Activated CD4-positive, alpha-beta T cell treated with anti-CD3 and anti-CD28 coated beads, Interleukin-2, amount 10 ng/mL, durations not matched to agents 24 days and 14 days (primary cell): ENCODE data around the gene OAS3. TPM values are rescaled to one million over a fixed set of nuclear protein-coding genes. Genes with fewer than 3 reads are reported as not detected.
"Not testable (repeated sequence)": the region's sequence is repeated elsewhere in the genome, so short reads cannot be mapped to it uniquely, and the experiment has no call there.

Experiments
- DNase-seq: peaks from one replicate; pipeline ENCODE4 v3.0.0; 2022
- H3K27ac Mint-ChIP-seq: one replicate; pipeline ENCODE4 v1.8.0; 2022; ENCODE audit warnings: mild to moderate bottlenecking, mixed read lengths
- H3K27me3 Mint-ChIP-seq: one replicate; pipeline ENCODE4 v1.8.0; 2022; ENCODE audit warnings: mixed read lengths
- H3K36me3 Mint-ChIP-seq: one replicate; pipeline ENCODE4 v1.8.0; 2022; ENCODE audit warnings: low read depth, mild to moderate bottlenecking, mixed read lengths
- H3K4me1 Mint-ChIP-seq: one replicate; pipeline ENCODE4 v1.8.0; 2021; ENCODE audit warnings: mixed read lengths
- H3K4me3 Mint-ChIP-seq: one replicate; pipeline ENCODE4 v1.8.0; 2022; ENCODE audit warnings: mild to moderate bottlenecking, moderate library complexity, mixed read lengths
- H3K9me3 Mint-ChIP-seq: one replicate; pipeline ENCODE4 v1.8.0; 2021; ENCODE audit warnings: mixed read lengths
- intact Hi-C: fragments of 100-400 bp; cut with micrococcal nuclease; formaldehyde crosslinking; loops from one replicate; pipeline ENCODE4 v1.15.1; 2023
- total RNA-seq: library from RNA; stranded (reverse); gene quantifications from 2 replicates; pipeline ENCODE4 v1.2.3, GENCODE V29; 2022

Gene OAS3
- total RNA-seq, 1 donor from 2014 or later, result 48.9 TPM

GRCh38 chr12:112907415-112908157 lies 30.7 kb upstream of the OAS3 start:
- peak; percentile 69 for DNase-seq
- peaks cover 77% of the 10 kb centered on the region for H3K4me1 Mint-ChIP-seq
- intact Hi-C loops, result loop anchor here (1.0 to 10.0 kb wide), 3 partner anchors 31 to 247 kb away; partner anchors contain the start of genes OAS2 and OAS3
- H3K27ac Mint-ChIP-seq, result peak overlapping the region; percentile 97
- peak overlapping the region; percentile 100 for H3K4me3 Mint-ChIP-seq
- H3K36me3 Mint-ChIP-seq, result peaks cover 41% of the 10 kb centered on the region
- H3K9me3 Mint-ChIP-seq, result peaks cover 4% of the 10 kb centered on the region
- H3K27me3 Mint-ChIP-seq, result no peaks in the 10 kb centered on the region

- peaks cover 51% of the 10 kb centered on the region for H3K36me3 Mint-ChIP-seq
- peak overlapping the region; percentile 100 for H3K4me3 Mint-ChIP-seq
- peaks cover 72% of the 10 kb centered on the region for H3K4me1 Mint-ChIP-seq
- H3K27me3 Mint-ChIP-seq, result no peaks in the 10 kb centered on the region
- intact Hi-C loops, result loop anchor here (1.0 to 10.0 kb wide), 2 partner anchors 30 to 246 kb away; partner anchors contain the start of gene OAS3
- peaks cover 13% of the 10 kb centered on the region for H3K9me3 Mint-ChIP-seq
- peak; percentile 68 for DNase-seq
- H3K27ac Mint-ChIP-seq, result peak overlapping the region; percentile 97
These were observed 29.7 kb upstream of the OAS3 start for GRCh38 chr12:112908548-112908947.

- Mint-ChIP-seq H3K27me3 (no peaks in the 10 kb centered on the region), H3K4me1 (peaks cover 68% of the 10 kb centered on the region), H3K9me3 (peaks cover 18% of the 10 kb centered on the region), H3K36me3 (peaks cover 60% of the 10 kb centered on the region), H3K4me3 (peak overlapping the region; percentile 100), H3K27ac (peak overlapping the region; percentile 97)
- intact Hi-C loops, result loop anchor here (10.0 kb wide), 1 partner anchor 245 kb away; no protein-coding TSS in a partner anchor
- no peak for DNase-seq
These were observed 28.6 kb upstream of the OAS3 start for GRCh38 chr12:112909693-112910092.

GRCh38 chr12:112913038-112913688 lies 25.1 kb upstream of the OAS3 start:
- Mint-ChIP-seq H3K36me3 (peaks cover 91% of the 10 kb centered on the region), H3K9me3 (peaks cover 23% of the 10 kb centered on the region), H3K27me3 (no peaks in the 10 kb centered on the region), H3K4me3 (no peak overlapping the region), H3K4me1 (peaks cover 53% of the 10 kb centered on the region), H3K27ac (no peak overlapping the region)
- DNase-seq, result no peak
- intact Hi-C loops, result no loop called here

- H3K4me3 Mint-ChIP-seq, H3K27me3 Mint-ChIP-seq, intact Hi-C loops, DNase-seq, H3K27ac Mint-ChIP-seq: not testable (repeated sequence)
- Mint-ChIP-seq H3K36me3 (peaks cover 92% of the 10 kb centered on the region), H3K4me1 (peaks cover 46% of the 10 kb centered on the region), H3K9me3 (peaks cover 23% of the 10 kb centered on the region)
These were observed 24.4 kb upstream of the OAS3 start for GRCh38 chr12:112913888-112914287.

- Mint-ChIP-seq H3K36me3 (peaks cover 92% of the 10 kb centered on the region), H3K4me1 (peaks cover 25% of the 10 kb centered on the region), H3K27ac (no peak overlapping the region), H3K27me3 (no peaks in the 10 kb centered on the region), H3K9me3 (peaks cover 19% of the 10 kb centered on the region), H3K4me3 (no peak overlapping the region)
- intact Hi-C loops, result no loop called here
- no peak for DNase-seq
These were observed 22.0 kb upstream of the OAS3 start for GRCh38 chr12:112916270-112916669.

GRCh38 chr12:112919121-112919520 lies 19.2 kb upstream of the OAS3 start:
- H3K36me3 Mint-ChIP-seq, result peaks cover 88% of the 10 kb centered on the region
- peaks cover 23% of the 10 kb centered on the region for H3K4me1 Mint-ChIP-seq

GRCh38 chr12:112924986-112925385 lies 13.3 kb upstream of the OAS3 start:
- Mint-ChIP-seq H3K4me1 (peaks cover 14% of the 10 kb centered on the region), H3K36me3 (peaks cover 77% of the 10 kb centered on the region), H3K27me3 (no peaks in the 10 kb centered on the region), H3K9me3 (peaks cover 3% of the 10 kb centered on the region), H3K27ac (peak overlapping the region; percentile 11), H3K4me3 (no peak overlapping the region)
- intact Hi-C loops, result no loop called here
- no peak for DNase-seq

More at GRCh38 chr12:112919121-112919520, 19.2 kb upstream of the OAS3 start:
- no peak for DNase-seq
- H3K4me3 Mint-ChIP-seq, result no peak overlapping the region
- H3K9me3 Mint-ChIP-seq, result peaks cover 8% of the 10 kb centered on the region
- H3K27me3 Mint-ChIP-seq, result no peaks in the 10 kb centered on the region
- intact Hi-C loops, result no loop called here
- no peak overlapping the region for H3K27ac Mint-ChIP-seq

GRCh38 chr12:112926416-112927033 lies 11.7 kb upstream of the OAS3 start:
- H3K27me3 Mint-ChIP-seq, intact Hi-C loops, H3K27ac Mint-ChIP-seq, H3K4me3 Mint-ChIP-seq, DNase-seq, H3K9me3 Mint-ChIP-seq: not testable (repeated sequence)
- peaks cover 68% of the 10 kb centered on the region for H3K36me3 Mint-ChIP-seq
- peaks cover 14% of the 10 kb centered on the region for H3K4me1 Mint-ChIP-seq

- Mint-ChIP-seq H3K36me3 (peaks cover 60% of the 10 kb centered on the region), H3K4me3 (no peak overlapping the region), H3K4me1 (peaks cover 14% of the 10 kb centered on the region), H3K27me3 (no peaks in the 10 kb centered on the region), H3K27ac (no peak overlapping the region), H3K9me3 (peaks cover 3% of the 10 kb centered on the region)
- intact Hi-C loops, result no loop called here
- DNase-seq, result no peak
These were observed 10.8 kb upstream of the OAS3 start for GRCh38 chr12:112927475-112927874.

GRCh38 chr12:112927925-112928324 lies 10.3 kb upstream of the OAS3 start:
- peaks cover 3% of the 10 kb centered on the region for H3K9me3 Mint-ChIP-seq
- peaks cover 56% of the 10 kb centered on the region for H3K36me3 Mint-ChIP-seq
- no peak for DNase-seq
- H3K27ac Mint-ChIP-seq, result no peak overlapping the region
- no peaks in the 10 kb centered on the region for H3K27me3 Mint-ChIP-seq
- no peak overlapping the region for H3K4me3 Mint-ChIP-seq
- intact Hi-C loops, result no loop called here
- H3K4me1 Mint-ChIP-seq, result peaks cover 14% of the 10 kb centered on the region

GRCh38 chr12:112928978-112929377 lies 9.3 kb upstream of the OAS3 start:
- Mint-ChIP-seq H3K27ac (no peak overlapping the region), H3K4me3 (no peak overlapping the region), H3K9me3 (peaks cover 3% of the 10 kb centered on the region), H3K36me3 (peaks cover 47% of the 10 kb centered on the region), H3K27me3 (no peaks in the 10 kb centered on the region), H3K4me1 (peaks cover 8% of the 10 kb centered on the region)
- intact Hi-C loops, result no loop called here
- DNase-seq, result no peak

- DNase-seq, result no peak
- peaks cover 10% of the 10 kb centered on the region for H3K4me1 Mint-ChIP-seq
- intact Hi-C loops, result no loop called here
- no peak overlapping the region for H3K27ac Mint-ChIP-seq
- H3K36me3 Mint-ChIP-seq, result peaks cover 40% of the 10 kb centered on the region
- H3K27me3 Mint-ChIP-seq, result no peaks in the 10 kb centered on the region
- H3K9me3 Mint-ChIP-seq, result peaks cover 3% of the 10 kb centered on the region
- no peak overlapping the region for H3K4me3 Mint-ChIP-seq
These were observed 8.6 kb upstream of the OAS3 start for GRCh38 chr12:112929715-112930114.

GRCh38 chr12:112930350-112930749 lies 7.9 kb upstream of the OAS3 start:
- no peak overlapping the region for H3K4me3 Mint-ChIP-seq
- no peaks in the 10 kb centered on the region for H3K27me3 Mint-ChIP-seq
- intact Hi-C loops, result no loop called here
- peaks cover 35% of the 10 kb centered on the region for H3K36me3 Mint-ChIP-seq
- peaks cover 3% of the 10 kb centered on the region for H3K9me3 Mint-ChIP-seq
- H3K4me1 Mint-ChIP-seq, result peaks cover 7% of the 10 kb centered on the region
- no peak overlapping the region for H3K27ac Mint-ChIP-seq
- no peak for DNase-seq
